ENCODE measurements around the gene SEPTIN8.

GRCh38 chr5:132758451-132758850 lies 18.6 kb downstream of the SEPTIN8 start:
- TF ChIP-seq CTCF (IDR thresholded peaks at IDR 0.05; ENCODE audit: borderline replicate concordance, extremely low read depth, low read length, poor library complexity, severe bottlenecking) = no peak
- TF ChIP-seq EZH2 (IDR thresholded peaks at IDR 0.05; ENCODE audit: borderline replicate concordance, low read depth, low read length, severe bottlenecking) = no peak
